Peyer's patch (tissue), 4 donors: ENCODE results near the gene MAP7D3.

Experiments
- POLR2A ChIP-seq, 2 donors: fragments of 450-650 bp; IDR thresholded peaks; one replicate each; pipeline ENCODE4 v1.5.1; 2017; ENCODE audit warnings: antibody characterized with exemption in 2 of 2, mild to moderate bottlenecking in 2 of 2, moderate library complexity in 2 of 2
- TF ChIP-seq, protein P1 (sequence below), 6 experiments: fragments of 450-650 bp in 4 of 6; fragments of 200-600 bp in 2 of 6; sonication (generic) in 1 of 6; IDR thresholded peaks; one replicate each; pipeline ENCODE4 v1.5.1; 2017 to 2019; ENCODE audit warnings: antibody characterized with exemption in 6 of 6, mild to moderate bottlenecking in 3 of 6, moderate library complexity in 1 of 6

DNA sequence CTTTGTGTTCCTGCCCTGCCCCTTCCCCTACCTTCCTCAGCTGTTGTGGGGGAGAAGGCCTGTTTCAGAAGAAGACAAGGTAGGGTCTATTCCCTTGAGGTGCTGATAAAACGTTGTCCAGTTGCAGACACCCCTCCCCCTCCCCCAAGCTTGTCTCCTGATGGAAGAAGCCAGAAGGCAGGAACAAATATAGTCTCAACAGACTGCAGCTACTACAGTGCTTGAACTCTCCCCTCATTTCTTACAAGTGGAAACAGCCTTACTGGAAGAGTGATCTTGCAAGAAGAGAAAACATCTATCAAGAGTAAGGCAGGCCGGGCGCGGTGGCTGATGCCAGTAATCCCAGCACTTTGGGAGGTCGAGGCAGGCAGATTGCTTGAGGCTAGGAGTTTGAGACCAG is 11.0 kb upstream of the MAP7D3 start:
- TF ChIP-seq, protein P1, sequence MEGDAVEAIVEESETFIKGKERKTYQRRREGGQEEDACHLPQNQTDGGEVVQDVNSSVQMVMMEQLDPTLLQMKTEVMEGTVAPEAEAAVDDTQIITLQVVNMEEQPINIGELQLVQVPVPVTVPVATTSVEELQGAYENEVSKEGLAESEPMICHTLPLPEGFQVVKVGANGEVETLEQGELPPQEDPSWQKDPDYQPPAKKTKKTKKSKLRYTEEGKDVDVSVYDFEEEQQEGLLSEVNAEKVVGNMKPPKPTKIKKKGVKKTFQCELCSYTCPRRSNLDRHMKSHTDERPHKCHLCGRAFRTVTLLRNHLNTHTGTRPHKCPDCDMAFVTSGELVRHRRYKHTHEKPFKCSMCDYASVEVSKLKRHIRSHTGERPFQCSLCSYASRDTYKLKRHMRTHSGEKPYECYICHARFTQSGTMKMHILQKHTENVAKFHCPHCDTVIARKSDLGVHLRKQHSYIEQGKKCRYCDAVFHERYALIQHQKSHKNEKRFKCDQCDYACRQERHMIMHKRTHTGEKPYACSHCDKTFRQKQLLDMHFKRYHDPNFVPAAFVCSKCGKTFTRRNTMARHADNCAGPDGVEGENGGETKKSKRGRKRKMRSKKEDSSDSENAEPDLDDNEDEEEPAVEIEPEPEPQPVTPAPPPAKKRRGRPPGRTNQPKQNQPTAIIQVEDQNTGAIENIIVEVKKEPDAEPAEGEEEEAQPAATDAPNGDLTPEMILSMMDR (IDR thresholded peaks at IDR 0.05) = no peak
- TF ChIP-seq POLR2A (IDR thresholded peaks at IDR 0.05) = no peak
